Endodermal cell (in vitro differentiated cells): ENCODE data around the gene PCYT1A. TPM values are rescaled to one million over a fixed set of nuclear protein-coding genes. Genes with fewer than 3 reads are reported as not detected.
"Not testable (repeated sequence)": the region's sequence is repeated elsewhere in the genome, so short reads cannot be mapped to it uniquely, and the experiment has no call there.

Source experiments
- DNase-seq: peaks from one replicate; pipeline ENCODE4 v3.0.0-alpha.2; 2017
- H3K27ac ChIP-seq: 2 replicates; pipeline ENCODE4 v1.5.1; 2013; ENCODE audit warnings: mild to moderate bottlenecking, low read depth, low read length, moderate library complexity
- H3K27me3 ChIP-seq: 2 replicates; pipeline ENCODE4 v1.6.1; 2013; ENCODE audit warnings: mild to moderate bottlenecking, low read length, moderate library complexity; ENCODE audit not compliant: insufficient read depth, control insufficient read depth, poor library complexity, severe bottlenecking
- H3K36me3 ChIP-seq: 2 replicates; pipeline ENCODE4 v1.7.0; 2013; ENCODE audit warnings: mild to moderate bottlenecking, low read length, moderate library complexity; ENCODE audit not compliant: control insufficient read depth, insufficient read depth
- H3K4me1 ChIP-seq: one replicate; pipeline ENCODE4 v1.7.0; 2013; ENCODE audit warnings: low read length; ENCODE audit not compliant: control insufficient read depth, insufficient read depth
- H3K4me3 ChIP-seq: 2 replicates; pipeline ENCODE4 v1.5.1; 2013; ENCODE audit warnings: mild to moderate bottlenecking, low read length, moderate library complexity
- H3K9ac ChIP-seq: 2 replicates; pipeline ENCODE4 v1.6.1; 2013; ENCODE audit warnings: mild to moderate bottlenecking, low read length, moderate library complexity; ENCODE audit not compliant: poor library complexity, severe bottlenecking; ENCODE audit errors: extremely low read depth
- H3K9me3 ChIP-seq: 2 replicates; pipeline ENCODE4 v1.6.1; 2013; ENCODE audit warnings: mild to moderate bottlenecking, low read length, moderate library complexity; ENCODE audit not compliant: control insufficient read depth
- H3K27ac Mint-ChIP-seq: 2 replicates; pipeline ENCODE4 v1.8.0; 2020; ENCODE audit warnings: mixed read lengths
- H3K27me3 Mint-ChIP-seq: 2 replicates; pipeline ENCODE4 v1.8.0; 2021; ENCODE audit warnings: mild to moderate bottlenecking, mixed read lengths; ENCODE audit not compliant: insufficient read depth
- H3K36me3 Mint-ChIP-seq: 2 replicates; pipeline ENCODE4 v1.8.0; 2020; ENCODE audit warnings: low read depth, mixed read lengths
- H3K4me1 Mint-ChIP-seq: 2 replicates; pipeline ENCODE4 v1.8.0; 2020; ENCODE audit warnings: mixed read lengths
- H3K4me3 Mint-ChIP-seq: 2 replicates; pipeline ENCODE4 v1.8.0; 2020; ENCODE audit warnings: mild to moderate bottlenecking, moderate library complexity, mixed read lengths
- H3K9me3 Mint-ChIP-seq: 2 replicates; pipeline ENCODE4 v1.8.0; 2020; ENCODE audit warnings: mild to moderate bottlenecking, mixed read lengths
- CTCF ChIP-seq: fragments of 200-600 bp; sonication (generic); conservative IDR thresholded peaks from 2 replicates; pipeline ENCODE4 v1.5.0; 2021; ENCODE audit warnings: antibody characterized with exemption, mild to moderate bottlenecking
- WGBS, 2 experiments: methylation state at CpG; one replicate each; pipeline versions ENCODE4 v1.1.5 to v1.1.7; 2013; ENCODE audit warnings: missing lambda C conversion rate in 2 of 2, mixed read lengths in 1 of 2; ENCODE audit not compliant: insufficient coverage in 1 of 2, insufficient read length in 1 of 2; 5-methylcytosine and 5-hydroxymethylcytosine counted together
- total RNA-seq, 2 donors: library from RNA; stranded (reverse); fragmentation: NEBNext Ultra II Directional in 1 of 2; extraction: Animal tissue kit (Norgen Biotek cat#: 25700) in 1 of 2; gene quantifications; 2 replicates in 1 of 2; 3 replicates in 1 of 2; pipeline ENCODE4 v1.2.1, GENCODE V29; 2021

Gene PCYT1A
- total RNA-seq, 2 donors from 2014 or later, result 30.2 to 32.5 TPM

GRCh38 chr3:196214783-196215441 is 72.6 kb downstream of the PCYT1A start:
- Histone ChIP-seq H3K27ac (no peak overlapping the region), H3K9ac (no peak overlapping the region), H3K27me3 (no peaks in the 10 kb centered on the region), H3K9me3 (no peaks in the 10 kb centered on the region), H3K4me1 (peaks cover 6% of the 10 kb centered on the region), H3K36me3 (no peaks in the 10 kb centered on the region), H3K4me3 (no peak overlapping the region)
- no peak for TF ChIP-seq CTCF
- H3K4me3 Mint-ChIP-seq, result no peak overlapping the region
- no peaks in the 10 kb centered on the region for H3K36me3 Mint-ChIP-seq
- H3K27ac Mint-ChIP-seq, result no peak overlapping the region
- 83 to 84% methylated on average over 10 to 16 of the region's 16 CpGs for WGBS, 2 experiments
- no peaks in the 10 kb centered on the region for H3K9me3 Mint-ChIP-seq
- H3K27me3 Mint-ChIP-seq, result peaks cover 15% of the 10 kb centered on the region
- peaks cover 9% of the 10 kb centered on the region for H3K4me1 Mint-ChIP-seq
- DNase-seq, result no peak

GRCh38 chr3:196210673-196211556 is 76.6 kb downstream of the PCYT1A start, which contains the start of gene ZDHHC19:
Gene ZDHHC19, minus strand, starts transcription at chr3:196211400. Its CDS starts 85 bp downstream, at chr3:196211315.
- DNase-seq, result no peak
- Histone ChIP-seq H3K36me3 (no peaks in the 10 kb centered on the region), H3K4me3 (no peak within 1 kb of the TSS), H3K9me3 (no peaks in the 10 kb centered on the region), H3K9ac (no peak within 1 kb of the TSS), H3K27me3 (peaks cover 6% of the 10 kb centered on the region), H3K4me1 (no peaks in the 10 kb centered on the region), H3K27ac (no peak within 1 kb of the TSS)
- peaks cover 3% of the 10 kb centered on the region for H3K4me1 Mint-ChIP-seq
- TF ChIP-seq CTCF, result no peak
- H3K4me3 Mint-ChIP-seq, result no peak within 1 kb of the TSS
- H3K27me3 Mint-ChIP-seq, result peaks cover 28% of the 10 kb centered on the region
- no peaks in the 10 kb centered on the region for H3K9me3 Mint-ChIP-seq
- no peaks in the 10 kb centered on the region for H3K36me3 Mint-ChIP-seq
- no peak within 1 kb of the TSS for H3K27ac Mint-ChIP-seq
- 85 to 88% methylated on average over 16 to 23 of the region's 23 CpGs for WGBS, 2 experiments

- not testable (repeated sequence) for H3K4me3 ChIP-seq, DNase-seq, H3K4me1 ChIP-seq, H3K9ac ChIP-seq, H3K9me3 Mint-ChIP-seq, H3K36me3 Mint-ChIP-seq, H3K27me3 ChIP-seq, H3K4me1 Mint-ChIP-seq, H3K9me3 ChIP-seq, H3K27ac ChIP-seq, H3K36me3 ChIP-seq, H3K27ac Mint-ChIP-seq, H3K4me3 Mint-ChIP-seq
- peaks cover 31% of the 10 kb centered on the region for H3K27me3 Mint-ChIP-seq
- WGBS, 2 experiments, result 93 to 100% methylated on average over 11 of the region's 11 CpGs
Observed at GRCh38 chr3:196209944-196210672, 77.4 kb downstream of the PCYT1A start.
